Measurements from ENCODE around the gene CARD16. TPM values are rescaled to one million over a fixed set of nuclear protein-coding genes. Genes with fewer than 3 reads are reported as not detected.

The CARD16 gene
- total RNA-seq, 2 donors from 2014 or later = 1.6 to 5.8 TPM

GRCh38 chr11:105000167-105000566 lies 45.0 kb downstream of the CARD16 start:
- no peaks in the 10 kb centered on the region for H3K4me1 ChIP-seq
- H3K27ac ChIP-seq = no peak overlapping the region
- no peaks in the 10 kb centered on the region for H3K27me3 ChIP-seq
- no peak for TF ChIP-seq CTCF (IDR thresholded peaks at IDR 0.05)
- H3K36me3 ChIP-seq = no peaks in the 10 kb centered on the region
- no peak for DNase-seq (ENCODE audit: low spot score)
- no peaks in the 10 kb centered on the region for H3K9me3 ChIP-seq
- H3K4me3 ChIP-seq = no peak overlapping the region

GRCh38 chr11:104999721-105000120 lies 45.4 kb downstream of the CARD16 start:
- DNase-seq (ENCODE audit: low spot score) = no peak
- H3K27ac ChIP-seq = no peak overlapping the region
- no peaks in the 10 kb centered on the region for H3K9me3 ChIP-seq
- no peak for TF ChIP-seq CTCF (IDR thresholded peaks at IDR 0.05)
- H3K27me3 ChIP-seq = no peaks in the 10 kb centered on the region
- no peaks in the 10 kb centered on the region for H3K4me1 ChIP-seq
- no peaks in the 10 kb centered on the region for H3K36me3 ChIP-seq
- H3K4me3 ChIP-seq = no peak overlapping the region

GRCh38 chr11:104997288-104997687 lies 47.8 kb downstream of the CARD16 start:
- Histone ChIP-seq H3K27ac (no peak overlapping the region), H3K27me3 (no peaks in the 10 kb centered on the region), H3K36me3 (no peaks in the 10 kb centered on the region), H3K4me1 (no peaks in the 10 kb centered on the region), H3K4me3 (no peak overlapping the region), H3K9me3 (no peaks in the 10 kb centered on the region)
- peak in 1 of 2 donors; percentile 14 for TF ChIP-seq CTCF (IDR thresholded peaks at IDR 0.05)
- DNase-seq (ENCODE audit: low spot score) = no peak

DNA sequence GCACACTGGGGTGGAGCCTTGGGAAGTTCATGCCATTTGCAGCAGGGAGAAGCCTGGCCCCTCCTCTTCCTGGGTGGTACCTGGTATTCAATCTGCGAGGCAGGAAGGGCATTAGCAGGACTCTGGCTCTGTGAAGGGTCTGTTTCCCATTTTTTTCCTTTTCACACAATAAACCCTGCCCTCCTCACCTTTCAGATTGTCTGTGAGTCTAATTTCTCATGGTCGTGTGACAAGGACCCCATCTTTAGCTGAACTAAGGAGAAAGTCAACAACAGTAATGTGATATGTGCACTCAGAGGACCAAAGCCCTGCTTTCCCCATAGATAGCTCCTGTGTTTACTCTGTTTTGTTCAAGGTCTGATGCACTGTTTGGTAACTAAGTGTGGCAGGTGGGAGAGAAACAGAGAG lies 50.1 kb downstream of the CARD16 start:
- H3K36me3 ChIP-seq = no peaks in the 10 kb centered on the region
- no peaks in the 10 kb centered on the region for H3K9me3 ChIP-seq
- H3K4me3 ChIP-seq = no peak overlapping the region
- no peaks in the 10 kb centered on the region for H3K4me1 ChIP-seq
- no peaks in the 10 kb centered on the region for H3K27me3 ChIP-seq
- H3K27ac ChIP-seq = no peak overlapping the region
- no peak for TF ChIP-seq CTCF (IDR thresholded peaks at IDR 0.05)
- DNase-seq (ENCODE audit: low spot score) = no peak

- Histone ChIP-seq H3K27me3 (no peaks in the 10 kb centered on the region), H3K4me1 (no peaks in the 10 kb centered on the region), H3K36me3 (no peaks in the 10 kb centered on the region), H3K27ac (no peak overlapping the region), H3K9me3 (peaks cover 0 to 10% of the 10 kb centered on the region in 2 donors), H3K4me3 (no peak overlapping the region)
- no peak for DNase-seq (ENCODE audit: low spot score)
- TF ChIP-seq CTCF (IDR thresholded peaks at IDR 0.05) = no peak
These were observed 52.4 kb downstream of the CARD16 start for GRCh38 chr11:104992781-104993180.

- no peak overlapping the region for H3K4me3 ChIP-seq
- H3K36me3 ChIP-seq = no peaks in the 10 kb centered on the region
- no peaks in the 10 kb centered on the region for H3K27me3 ChIP-seq
- H3K9me3 ChIP-seq = peaks cover 0 to 10% of the 10 kb centered on the region in 2 donors
- H3K27ac ChIP-seq = no peak overlapping the region
- TF ChIP-seq CTCF (IDR thresholded peaks at IDR 0.05) = no peak
- no peaks in the 10 kb centered on the region for H3K4me1 ChIP-seq
- DNase-seq (ENCODE audit: low spot score) = no peak
These were observed 53.1 kb downstream of the CARD16 start for GRCh38 chr11:104991994-104992393.

Measured in right atrium auricular region (tissue), 2 donors.